GM21825 (cell line): ENCODE measurements around the gene DPF3.

ENCODE experiments used
- ATAC-seq: cut with Tn5 transposase; IDR thresholded peaks from one replicate; pipeline ENCODE4 v1.9.1; 2021; ENCODE audit warnings: mild to moderate bottlenecking, moderate library complexity; ENCODE audit not compliant: unreplicated experiment

Gene DPF3

DNA sequence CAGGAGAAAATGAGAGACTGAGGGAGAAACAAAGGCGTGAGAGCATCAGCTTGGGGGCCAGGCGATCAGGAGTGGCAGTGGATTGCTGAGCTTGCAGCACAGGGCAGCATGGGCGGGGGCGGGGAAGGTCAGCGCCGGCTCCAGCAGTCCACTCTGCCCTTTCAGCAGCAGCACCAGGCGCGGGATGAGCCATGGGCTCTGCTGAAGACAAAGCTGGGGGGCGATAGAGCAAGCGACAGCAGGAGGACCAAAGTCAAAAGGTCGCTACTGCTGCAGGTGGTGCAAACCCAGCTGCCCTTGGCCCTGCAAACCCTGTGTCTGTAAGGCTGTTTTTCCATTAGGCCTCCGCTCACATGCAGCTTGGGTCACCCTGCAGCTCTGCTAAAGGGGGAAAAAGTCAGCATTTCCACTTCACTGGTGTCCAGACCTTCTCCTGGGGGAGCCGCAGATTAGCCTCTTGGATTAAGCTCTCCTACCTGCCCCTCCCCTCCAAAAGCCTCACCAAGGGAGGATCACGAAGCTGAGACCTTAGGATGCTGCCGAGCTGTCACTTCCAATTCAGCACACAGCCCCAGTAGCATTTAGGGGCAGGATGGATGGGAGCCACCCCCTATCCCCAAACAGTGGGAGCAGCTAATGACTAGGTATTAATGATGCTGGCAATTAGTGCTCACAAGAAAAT is 204.8 kb downstream of the DPF3 start:
- ATAC-seq: no peak

DNA sequence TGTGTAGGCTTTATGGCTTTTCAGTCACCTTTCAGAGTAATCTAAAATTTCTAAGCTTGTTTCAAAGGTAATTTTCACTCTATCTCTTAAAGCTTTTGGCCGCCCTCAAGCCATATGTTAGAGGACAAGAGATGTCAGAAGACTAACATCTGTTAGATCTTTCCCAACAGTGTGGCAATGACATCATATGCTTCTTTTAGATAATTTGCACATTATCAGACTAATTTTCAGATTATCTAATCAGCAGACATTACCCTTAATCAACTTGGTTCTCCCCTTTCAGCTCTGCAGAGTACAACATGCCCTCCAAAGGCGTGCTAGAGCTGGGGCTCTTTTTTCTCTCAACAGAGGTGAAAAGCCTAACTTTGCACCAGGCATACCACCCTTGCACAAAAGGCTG is 207.1 kb downstream of the DPF3 start:
- ATAC-seq: no peak

DNA sequence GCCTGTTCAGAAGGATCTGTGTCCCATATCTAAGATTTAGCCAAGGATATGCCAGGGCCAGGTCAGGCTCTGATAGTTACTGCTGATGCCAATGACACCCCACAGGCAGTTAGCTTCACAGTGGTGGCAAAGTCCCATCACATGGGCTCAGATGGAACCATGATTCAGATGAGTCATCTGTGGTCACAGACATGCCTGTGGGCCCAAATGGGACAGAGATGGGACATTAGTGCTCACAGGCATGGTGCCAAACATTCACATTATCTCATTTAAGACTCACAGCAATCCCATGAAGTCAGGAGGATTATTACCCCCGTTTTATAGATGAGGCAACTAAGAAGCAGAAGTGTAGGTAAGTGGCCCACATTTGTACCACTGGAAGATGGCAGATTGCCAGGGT is 207.8 kb downstream of the DPF3 start:
- no peak for ATAC-seq

DNA sequence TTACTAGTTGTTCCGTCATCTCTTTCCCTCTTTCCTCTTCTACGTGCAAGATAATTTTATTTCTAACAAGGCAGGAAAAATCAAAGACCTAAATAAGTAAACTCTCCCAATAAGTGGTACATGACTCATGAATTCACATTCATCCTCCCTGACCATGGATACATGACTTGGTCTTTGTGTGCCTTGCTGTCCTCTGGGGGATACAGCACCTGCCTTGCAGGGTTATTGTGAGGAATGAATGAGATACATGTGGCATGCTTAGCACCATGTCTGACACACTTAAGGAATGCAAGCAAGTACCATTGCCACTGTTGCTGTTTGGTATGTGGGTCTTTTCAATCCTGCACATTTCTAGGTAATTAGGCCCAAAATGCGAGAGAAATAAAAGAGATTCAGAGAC is 208.4 kb downstream of the DPF3 start:
- no peak for ATAC-seq

DNA sequence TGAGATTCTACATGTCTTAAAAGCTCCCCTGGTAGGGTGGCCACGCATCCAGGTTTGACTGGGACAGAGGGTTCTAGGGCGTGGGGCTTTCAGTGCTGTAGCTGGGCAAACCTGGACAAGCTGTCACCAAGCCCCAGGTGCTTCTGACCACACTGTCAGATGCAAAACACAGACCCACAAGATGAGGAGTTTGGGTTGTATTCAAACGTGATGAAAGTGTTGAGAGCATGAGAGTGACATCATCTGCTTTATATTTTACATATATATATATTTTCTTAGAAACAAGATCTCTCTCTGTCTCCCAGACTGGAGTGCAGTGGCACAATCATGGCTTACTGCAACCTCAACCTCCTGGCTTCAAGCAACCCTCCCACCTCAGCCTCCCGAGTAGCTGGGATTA is 210.1 kb downstream of the DPF3 start:
- ATAC-seq: no peak

DNA sequence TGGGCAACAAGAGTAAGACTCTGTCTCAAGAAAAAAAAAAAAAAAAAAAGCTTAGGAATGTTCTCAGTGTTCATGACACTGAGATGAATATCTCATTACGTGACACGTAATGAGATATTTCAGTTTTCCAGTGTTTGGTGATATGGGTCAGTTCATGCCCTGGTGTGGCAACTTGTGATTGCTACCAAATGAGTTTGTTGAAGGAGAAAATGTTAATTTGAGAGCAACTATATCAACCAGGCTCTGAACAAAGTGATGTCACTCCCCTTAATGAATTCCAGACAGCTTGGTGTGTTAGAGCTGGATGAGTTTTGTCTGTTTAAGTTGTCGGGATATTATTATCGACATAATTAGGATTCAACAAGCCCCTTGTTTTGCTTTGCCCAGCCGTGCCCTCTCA is 211.7 kb downstream of the DPF3 start:
- ATAC-seq: no peak

DNA sequence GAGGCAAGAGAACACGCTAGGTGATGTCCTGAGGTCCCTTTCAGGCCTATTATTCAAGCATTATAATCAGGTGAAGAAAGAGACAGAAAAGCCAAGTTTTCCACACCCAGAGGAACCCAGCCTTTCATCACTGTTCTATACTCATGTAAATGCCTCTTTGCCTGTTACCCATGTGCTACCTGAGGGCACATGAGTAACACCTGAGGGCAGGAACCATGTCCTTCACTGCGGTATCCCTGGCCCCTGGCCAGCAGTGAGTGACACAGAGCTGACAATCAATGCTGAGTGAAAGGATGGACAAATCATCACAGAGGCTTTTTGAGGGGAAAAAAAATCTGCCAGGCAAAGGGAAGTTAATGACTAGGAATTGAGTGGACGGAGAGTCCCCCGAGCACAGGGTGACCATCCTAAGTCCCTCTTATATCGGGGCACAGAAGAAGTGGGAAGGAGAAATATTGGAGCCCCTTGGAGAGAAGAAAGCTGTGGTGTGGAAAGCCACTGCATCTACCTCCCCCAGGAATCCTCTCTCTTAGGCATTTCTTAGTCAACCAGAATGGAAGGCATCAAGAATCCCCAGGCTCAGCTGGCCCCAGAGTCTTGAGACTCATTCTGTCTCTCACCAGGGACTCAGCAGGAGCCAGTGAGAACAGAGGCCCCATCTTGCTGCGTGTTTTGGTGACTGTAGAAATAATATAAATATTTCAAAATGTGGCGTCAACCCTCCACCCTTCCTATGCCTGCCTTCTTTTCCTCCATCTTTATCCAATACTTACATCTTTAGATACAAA is 212.9 kb downstream of the DPF3 start:
- no peak for ATAC-seq

DNA sequence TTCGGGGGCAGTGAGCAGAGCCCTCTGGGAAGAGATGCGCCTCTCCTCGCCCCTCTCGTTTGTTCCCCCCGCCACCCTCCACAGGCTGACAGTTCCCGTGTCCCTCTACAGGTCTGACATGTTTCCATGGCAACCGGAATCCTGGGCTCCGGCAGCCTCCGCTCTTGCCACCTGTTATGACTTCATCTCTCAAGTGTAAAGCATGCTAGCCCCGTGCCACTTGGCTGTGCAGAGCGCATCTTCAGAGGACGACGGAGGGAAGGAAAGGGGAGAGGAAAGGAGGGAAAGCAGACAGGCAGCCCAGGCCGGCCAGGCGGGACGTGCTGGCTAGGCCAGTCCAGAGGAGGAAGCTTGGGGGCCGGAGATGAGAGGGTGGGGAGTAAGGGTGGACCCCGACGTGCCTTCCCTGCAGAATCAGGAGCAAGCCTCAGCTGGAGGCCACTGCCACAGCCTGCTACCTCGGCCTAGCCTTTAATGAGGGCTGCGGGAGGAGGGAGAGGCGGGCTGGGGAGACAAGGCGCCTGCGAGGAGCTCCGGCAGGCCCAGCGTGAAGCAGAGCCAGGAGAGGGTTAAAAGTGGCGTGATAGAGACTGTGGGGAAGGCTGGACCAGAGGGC is 214.3 kb downstream of the DPF3 start:
- no peak for ATAC-seq

DNA sequence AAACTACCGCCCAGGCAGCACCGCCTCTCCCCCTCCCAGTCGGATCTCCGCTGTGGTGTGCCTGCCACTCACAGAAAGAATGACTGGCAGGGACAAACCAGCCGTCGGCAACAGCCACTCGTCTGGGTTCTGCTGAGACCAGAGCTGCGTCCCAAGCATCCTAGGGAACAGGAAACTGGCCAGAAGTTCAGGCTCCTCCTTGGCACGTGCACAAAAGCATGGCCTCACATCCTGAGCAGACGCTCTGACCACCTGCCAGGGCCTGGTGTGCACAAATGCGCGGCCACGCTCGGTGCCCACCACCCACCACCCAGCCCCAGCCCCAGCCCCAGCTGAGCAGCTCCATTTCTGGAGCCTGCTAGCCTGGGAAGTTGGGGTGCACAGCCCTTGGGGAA is 214.8 kb downstream of the DPF3 start:
- no peak for ATAC-seq

DNA sequence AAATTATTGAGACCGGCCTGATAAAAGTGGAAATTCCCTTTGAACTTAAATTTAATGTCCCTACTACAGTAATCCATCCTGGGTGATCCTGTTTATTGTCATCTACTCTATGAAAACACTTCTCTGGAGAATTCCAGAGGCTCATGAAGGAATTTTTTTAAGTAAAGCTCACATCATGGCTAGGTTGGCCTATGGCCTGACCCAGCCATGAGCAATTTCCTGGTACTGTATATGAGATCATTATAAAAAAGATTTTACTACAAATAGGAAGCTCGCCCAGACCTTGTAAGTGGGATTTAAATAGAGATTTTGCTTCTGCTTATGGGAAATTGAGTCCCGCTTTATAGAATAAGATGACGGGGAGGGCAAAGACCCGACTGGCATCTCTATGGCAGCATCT is 215.5 kb downstream of the DPF3 start:
- no peak for ATAC-seq

DNA sequence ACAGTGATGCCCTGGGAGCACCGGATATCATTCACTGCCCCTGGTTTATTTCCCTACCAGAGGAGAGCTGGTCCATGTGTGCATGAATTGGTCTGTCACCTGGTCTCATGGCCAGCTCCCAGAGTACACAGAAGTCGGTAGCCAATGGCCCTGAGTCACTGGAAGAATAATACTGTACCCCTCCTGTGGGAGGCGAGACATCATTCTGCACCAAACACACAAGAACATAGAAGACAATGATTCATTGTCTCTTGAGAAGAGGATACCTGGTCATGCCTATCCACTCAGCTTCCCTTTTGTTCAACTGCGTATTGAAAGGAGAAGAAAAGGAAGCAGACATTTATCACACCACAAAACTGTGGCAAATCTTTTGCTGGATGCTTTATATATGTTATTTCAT is 216.2 kb downstream of the DPF3 start:
- ATAC-seq: no peak

DNA sequence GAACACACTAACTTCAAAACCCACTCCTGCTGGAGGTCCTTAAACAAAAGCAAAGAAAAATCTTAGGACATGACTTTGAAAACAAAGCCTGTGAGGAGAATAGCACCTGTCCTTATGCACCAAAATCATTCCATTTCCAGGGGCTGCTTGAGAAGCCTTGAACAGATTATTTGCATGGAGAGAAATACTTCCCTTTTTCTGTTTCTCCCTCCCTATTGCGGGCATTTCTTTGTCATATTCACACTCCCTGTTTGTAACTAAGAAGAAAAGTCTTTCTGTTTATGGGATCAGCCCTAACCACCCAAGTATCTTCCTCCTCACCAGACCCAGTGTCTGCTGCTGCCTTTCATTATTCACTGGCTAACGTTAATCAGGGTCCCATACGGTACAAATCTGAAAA is 218.8 kb downstream of the DPF3 start:
- no peak for ATAC-seq

DNA sequence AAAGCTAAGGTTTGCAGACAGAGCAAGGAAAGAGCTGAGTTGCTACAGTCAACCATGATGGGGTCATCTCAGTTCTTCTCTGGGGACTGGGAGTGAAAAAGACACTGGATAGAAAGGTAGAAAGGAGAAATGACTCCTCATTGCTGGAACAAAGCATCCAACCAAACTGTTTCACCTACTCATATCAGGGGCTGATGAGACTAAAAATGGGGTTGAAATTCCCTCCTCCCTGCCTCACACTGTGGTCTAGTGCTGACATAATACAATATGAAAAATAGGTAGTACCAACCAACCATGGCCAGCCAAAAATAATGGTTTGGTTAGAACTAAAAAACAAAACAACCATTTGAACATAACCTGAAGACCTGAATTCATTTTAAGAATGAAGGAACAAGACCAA is 220.7 kb downstream of the DPF3 start:
- no peak for ATAC-seq

DNA sequence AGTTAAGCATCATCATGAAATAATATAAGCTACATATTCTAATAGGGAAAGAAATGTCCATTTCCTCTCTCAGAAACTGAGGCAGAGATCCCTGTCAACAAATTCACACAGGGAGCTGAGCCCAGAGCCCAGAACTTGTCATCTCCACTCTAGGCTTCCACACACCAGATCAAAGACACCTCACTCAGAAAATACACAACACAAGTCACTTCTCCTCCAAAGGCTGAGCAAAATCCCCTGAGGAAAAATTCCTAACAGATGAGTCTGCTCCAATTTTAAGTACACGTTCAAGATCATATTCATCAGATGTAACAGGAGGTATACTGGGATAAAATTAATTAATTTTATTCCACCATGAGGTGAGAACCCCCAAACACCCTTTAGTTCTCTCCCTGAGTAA is 227.3 kb downstream of the DPF3 start:
- no peak for ATAC-seq

DNA sequence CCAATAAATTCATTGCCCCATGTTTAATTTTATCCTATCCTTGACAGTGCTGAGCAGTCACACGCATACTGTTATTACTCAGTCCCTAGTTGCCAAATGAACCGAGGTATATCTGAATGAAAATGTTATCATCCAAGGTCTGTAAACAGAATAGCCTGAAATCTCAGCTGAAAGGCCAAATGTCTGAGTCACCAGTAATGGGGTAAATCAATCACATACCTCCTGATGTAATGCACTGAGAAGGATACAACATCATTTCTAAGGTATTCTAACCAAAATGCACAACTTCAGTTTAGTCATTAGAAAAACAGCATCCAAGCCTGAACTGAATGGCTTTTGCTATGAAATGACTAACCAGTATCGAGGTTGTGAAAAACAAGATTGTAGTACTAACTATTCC is 228.6 kb downstream of the DPF3 start:
- no peak for ATAC-seq

DNA sequence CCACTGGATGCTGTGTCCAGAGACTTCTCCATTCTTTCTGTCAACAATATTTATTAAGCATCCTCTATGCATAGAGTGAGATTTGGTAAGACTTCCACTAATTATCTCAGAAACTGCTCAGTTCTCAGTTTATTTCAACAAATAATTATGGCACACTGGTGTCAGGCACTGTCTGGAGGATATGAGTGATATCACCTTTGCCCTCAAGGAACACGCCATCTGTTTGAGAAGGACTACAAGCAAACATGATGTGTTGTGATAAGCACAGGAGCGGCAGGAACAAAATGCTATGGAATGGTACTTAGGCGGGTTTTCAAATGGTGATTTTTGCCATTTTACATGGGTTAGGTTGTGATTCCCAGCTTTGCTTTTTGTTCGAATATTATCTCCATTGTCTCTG is 229.2 kb downstream of the DPF3 start:
- ATAC-seq: no peak

DNA sequence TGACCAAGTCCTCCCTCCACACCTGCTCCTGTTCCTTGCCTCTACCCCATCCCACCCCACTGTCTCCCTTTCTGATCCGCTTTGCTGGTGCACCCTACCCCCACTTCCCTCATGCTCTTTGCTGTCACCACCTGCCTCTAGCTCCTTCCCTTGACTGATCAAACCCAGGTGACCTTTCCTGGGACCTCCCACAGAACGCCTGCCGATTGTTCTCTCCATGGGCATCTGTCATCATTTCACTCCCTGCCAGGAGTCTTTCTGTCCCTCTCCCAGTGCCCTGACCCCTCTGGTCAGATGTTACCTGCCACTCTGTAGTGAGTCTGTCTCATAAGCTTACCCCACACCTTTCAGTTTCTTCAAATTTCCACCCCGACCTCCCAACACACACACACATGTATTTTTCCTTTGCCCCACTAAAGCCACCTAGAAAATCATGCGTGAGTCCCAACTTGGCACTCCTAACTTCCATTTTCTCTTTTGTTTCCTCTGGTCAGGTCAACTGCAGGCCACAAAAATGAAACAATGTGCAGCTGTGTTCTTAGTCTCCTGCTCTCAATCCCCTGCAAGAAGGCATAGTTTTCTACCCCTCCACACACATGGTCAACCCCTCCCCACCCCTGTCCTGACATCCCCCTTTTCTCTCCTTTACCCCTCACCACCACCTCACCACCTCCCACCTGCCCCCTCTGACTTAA is 229.8 kb downstream of the DPF3 start:
- no peak for ATAC-seq

DNA sequence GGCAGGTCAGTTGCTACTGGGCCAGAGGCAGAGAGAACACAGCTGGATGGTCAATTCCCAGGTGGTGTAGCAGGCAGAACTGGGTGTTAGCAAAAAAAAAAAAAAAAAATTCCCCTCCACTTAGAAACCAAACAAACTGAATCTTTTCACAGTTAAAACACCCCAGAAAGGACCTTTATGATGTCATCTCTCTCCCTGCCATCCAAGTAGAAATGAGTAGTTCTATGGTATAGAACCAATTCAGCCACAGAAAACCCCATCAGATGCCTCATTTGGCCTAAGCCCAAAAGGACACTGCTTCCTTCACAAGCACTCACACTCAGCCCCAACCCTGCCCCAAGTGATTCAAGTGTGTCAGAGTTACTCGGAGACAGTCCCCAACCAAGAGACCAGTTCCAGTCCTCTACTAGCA is 230.8 kb downstream of the DPF3 start:
- ATAC-seq: no peak

DNA sequence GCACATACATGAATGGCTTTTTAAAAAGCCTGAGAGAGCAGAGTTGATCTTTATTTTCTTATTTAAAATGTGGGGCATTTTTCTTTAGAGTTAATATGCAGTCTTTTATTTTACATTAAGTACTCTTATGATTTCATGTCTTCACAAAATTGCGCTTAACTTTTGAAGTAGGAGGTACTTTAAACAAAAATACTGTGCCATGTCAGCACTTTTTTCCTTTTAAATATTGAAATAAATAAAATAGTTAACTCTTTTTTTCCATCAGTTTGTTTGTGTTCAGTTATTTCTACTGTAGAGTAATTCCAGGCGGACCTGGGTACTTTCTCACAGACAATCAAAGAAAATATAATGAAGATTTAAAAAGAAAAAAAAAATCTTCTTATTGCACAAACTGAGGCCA is 231.7 kb downstream of the DPF3 start:
- ATAC-seq: no peak

DNA sequence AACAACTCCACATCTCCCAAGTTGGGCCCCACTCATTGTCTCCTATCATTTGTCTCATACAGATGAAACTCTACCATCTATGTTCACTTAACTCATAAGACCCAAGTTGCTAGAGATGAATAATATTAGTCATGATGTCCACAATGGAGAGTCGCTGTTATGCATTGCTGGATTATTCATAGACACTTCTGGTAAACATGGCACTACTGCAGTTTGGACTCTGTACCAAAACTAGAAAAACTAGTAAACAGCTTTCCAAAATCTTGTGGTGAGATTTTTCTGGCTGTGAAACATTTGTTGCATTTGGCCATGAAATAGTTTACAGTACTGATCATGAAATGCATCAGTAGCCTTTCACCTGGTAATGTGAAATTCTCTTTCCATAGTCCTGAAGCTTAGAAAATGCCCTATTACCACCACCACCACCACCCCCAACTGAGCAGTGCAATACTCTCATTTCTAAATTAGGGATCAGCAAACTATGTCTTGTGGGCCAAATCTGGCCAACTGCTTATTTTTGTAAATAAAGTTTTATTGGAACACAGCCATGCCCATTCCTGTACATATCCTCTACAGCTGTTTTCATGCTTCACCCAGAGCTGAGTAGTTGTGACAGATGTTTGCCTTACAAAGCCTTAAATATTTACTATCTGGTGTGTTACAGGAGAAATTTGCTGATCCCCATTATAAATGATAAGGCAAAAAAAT is 236.5 kb downstream of the DPF3 start:
- no peak for ATAC-seq

DNA sequence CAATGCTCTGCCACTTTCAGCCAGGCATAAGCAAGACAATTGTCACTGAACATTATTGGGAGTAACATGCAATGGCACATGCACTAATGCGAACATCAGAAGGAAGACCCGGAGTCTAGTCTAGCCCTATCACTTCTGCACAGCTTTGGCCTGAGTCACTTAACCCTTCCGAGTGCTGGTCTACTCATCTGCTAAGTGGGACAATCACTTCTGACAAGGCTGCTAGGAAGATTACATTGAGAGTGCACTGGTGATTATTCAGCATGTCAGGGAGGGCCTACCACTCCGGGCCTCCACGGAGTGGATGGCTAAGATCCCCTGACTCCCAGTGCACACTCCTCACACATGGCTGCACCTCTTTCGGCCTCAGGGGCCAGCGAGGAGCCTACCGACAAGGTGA is 240.9 kb downstream of the DPF3 start:
- no peak for ATAC-seq
